Hepatocyte (in vitro differentiated cells): ENCODE data around the gene ITSN1. TPM values are rescaled to one million over a fixed set of nuclear protein-coding genes. Genes with fewer than 3 reads are reported as not detected.

Experiments used
- DNase-seq: peaks from one replicate; pipeline ENCODE4 v3.0.0-alpha.2; 2016; ENCODE audit warnings: low spot score
- H2AFZ ChIP-seq: fragments of 200-600 bp; sonication (generic); 2 replicates; pipeline ENCODE4 v1.6.0; 2016; ENCODE audit warnings: antibody characterized with exemption, mild to moderate bottlenecking
- H3K27ac ChIP-seq: fragments of 200-600 bp; sonication (generic); 2 replicates; pipeline ENCODE4 v1.5.1; 2016; ENCODE audit warnings: mild to moderate bottlenecking
- H3K27me3 ChIP-seq: fragments of 200-600 bp; sonication (generic); 2 replicates; pipeline ENCODE4 v1.6.1; 2016
- H3K36me3 ChIP-seq: fragments of 200-600 bp; sonication (generic); replicated peaks from 2 replicates; pipeline ENCODE4 v1.5.1; 2016; ENCODE audit warnings: low read depth; ENCODE audit not compliant: insufficient read depth
- H3K4me1 ChIP-seq: fragments of 200-600 bp; sonication (generic); 2 replicates; pipeline ENCODE4 v1.5.1; 2016; ENCODE audit warnings: mild to moderate bottlenecking, moderate library complexity; ENCODE audit not compliant: insufficient read depth
- H3K4me2 ChIP-seq: fragments of 200-600 bp; sonication (generic); 2 replicates; pipeline ENCODE4 v1.6.0; 2016
- H3K4me3 ChIP-seq: fragments of 200-600 bp; sonication (generic); 2 replicates; pipeline ENCODE4 v1.5.1; 2016; ENCODE audit warnings: mild to moderate bottlenecking
- H3K79me2 ChIP-seq: fragments of 200-600 bp; sonication (generic); 2 replicates; pipeline ENCODE4 v1.6.0; 2017; ENCODE audit warnings: mild to moderate bottlenecking
- H3K9me2 ChIP-seq: fragments of 200-600 bp; sonication (generic); replicated peaks from 2 replicates; pipeline ENCODE4 v1.6.0; 2017; ENCODE audit warnings: mild to moderate bottlenecking; ENCODE audit not compliant: insufficient read depth
- H3K9me3 ChIP-seq: fragments of 200-600 bp; sonication (generic); 2 replicates; pipeline ENCODE4 v1.5.1; 2016; ENCODE audit warnings: low read depth, mild to moderate bottlenecking
- H4K20me1 ChIP-seq: fragments of 200-600 bp; sonication (generic); 2 replicates; pipeline ENCODE4 v1.6.0; 2016; ENCODE audit warnings: mild to moderate bottlenecking; ENCODE audit not compliant: insufficient read depth, poor library complexity, severe bottlenecking
- CTCF ChIP-seq: fragments of 200-600 bp; sonication (generic); IDR thresholded peaks from 2 replicates; pipeline ENCODE4 v1.5.1; 2016; ENCODE audit warnings: antibody characterized with exemption, mild to moderate bottlenecking; ENCODE audit not compliant: poor library complexity
- EZH2 ChIP-seq: fragments of 200-600 bp; sonication (generic); IDR thresholded peaks from 2 replicates; pipeline ENCODE4 v1.6.1; 2016; ENCODE audit warnings: antibody characterized with exemption, mild to moderate bottlenecking, borderline replicate concordance
- EZH2phosphoT487 ChIP-seq: fragments of 200-600 bp; sonication (generic); IDR thresholded peaks from one replicate; pipeline ENCODE4 v1.6.1; 2018; ENCODE audit warnings: antibody characterized with exemption, mild to moderate bottlenecking, low read depth, moderate library complexity; ENCODE audit not compliant: unreplicated experiment, severe bottlenecking
- WGBS: methylation state at CpG from one replicate; pipeline ENCODE4 v1.1.6; 2016; ENCODE audit warnings: low lambda C conversion rate; ENCODE audit errors: missing lambda C conversion rate; 5-methylcytosine and 5-hydroxymethylcytosine counted together
- polyA plus RNA-seq: library from polyadenylated mRNA; unstranded; fragments of >200 nt; fragmentation: Nextera tagmentation; extraction: Ambion mirVana; gene quantifications from 2 replicates; pipeline ENCODE4 v1.2.1, GENCODE V29; 2016
- total RNA-seq: library from RNA; depleted of rRNA; stranded (reverse); fragments of >200 nt; gene quantifications from 2 replicates; pipeline ENCODE4 v1.2.3, GENCODE V29; 2014

Gene ITSN1
- total and polyA plus RNA-seq, 2 experiments from 2014 or later, result 43.6 to 46.0 TPM

GRCh38 chr21:33850985-33851384, 208.7 kb downstream of the ITSN1 start:
- no peak for TF ChIP-seq EZH2
- H4K20me1 ChIP-seq, result no peaks in the 10 kb centered on the region
- H3K4me2 ChIP-seq, result no peak overlapping the region
- no peak overlapping the region for H3K27ac ChIP-seq
- no peaks in the 10 kb centered on the region for H3K9me2 ChIP-seq
- no peaks in the 10 kb centered on the region for H3K9me3 ChIP-seq
- WGBS, result 94% methylated on average over 9 of the region's 9 CpGs
- DNase-seq, result no peak
- no peak overlapping the region for H2AFZ ChIP-seq
- H3K4me1 ChIP-seq, result no peaks in the 10 kb centered on the region
- no peaks in the 10 kb centered on the region for H3K79me2 ChIP-seq
- no peaks in the 10 kb centered on the region for H3K36me3 ChIP-seq
- no peak overlapping the region for H3K4me3 ChIP-seq
- H3K27me3 ChIP-seq, result no peaks in the 10 kb centered on the region

- Histone ChIP-seq H3K4me1 (no peaks in the 10 kb centered on the region), H3K9me2 (no peaks in the 10 kb centered on the region), H2AFZ (no peak overlapping the region), H3K4me3 (no peak overlapping the region), H3K36me3 (no peaks in the 10 kb centered on the region), H3K9me3 (no peaks in the 10 kb centered on the region), H3K27ac (no peak overlapping the region), H3K27me3 (no peaks in the 10 kb centered on the region), H4K20me1 (no peaks in the 10 kb centered on the region), H3K79me2 (no peaks in the 10 kb centered on the region), H3K4me2 (no peak overlapping the region)
- DNase-seq, result no peak
- WGBS, result 72% methylated on average over 6 of the region's 6 CpGs
- TF ChIP-seq CTCF (no peak), EZH2 (no peak), EZH2phosphoT487 (no peak)
Observed at GRCh38 chr21:33852485-33852884, 210.2 kb downstream of the ITSN1 start.

GRCh38 chr21:33854604-33855003, 212.3 kb downstream of the ITSN1 start:
- no peak overlapping the region for H3K4me2 ChIP-seq
- H4K20me1 ChIP-seq, result no peaks in the 10 kb centered on the region
- H3K4me1 ChIP-seq, result no peaks in the 10 kb centered on the region
- no peak for DNase-seq
- 57% methylated on average over 5 of the region's 5 CpGs for WGBS
- no peaks in the 10 kb centered on the region for H3K27me3 ChIP-seq
- TF ChIP-seq CTCF (no peak), EZH2 (no peak)
- no peaks in the 10 kb centered on the region for H3K36me3 ChIP-seq
- H3K9me2 ChIP-seq, result no peaks in the 10 kb centered on the region
- H3K79me2 ChIP-seq, result no peaks in the 10 kb centered on the region
- no peak overlapping the region for H2AFZ ChIP-seq
- H3K4me3 ChIP-seq, result no peak overlapping the region
- no peak overlapping the region for H3K27ac ChIP-seq
- H3K9me3 ChIP-seq, result no peaks in the 10 kb centered on the region

- H3K27me3 ChIP-seq, result no peaks in the 10 kb centered on the region
- 98% methylated on average over 6 of the region's 6 CpGs for WGBS
- no peaks in the 10 kb centered on the region for H3K9me3 ChIP-seq
- no peak for DNase-seq
- no peaks in the 10 kb centered on the region for H3K4me1 ChIP-seq
- no peak overlapping the region for H3K27ac ChIP-seq
- H4K20me1 ChIP-seq, result no peaks in the 10 kb centered on the region
- TF ChIP-seq EZH2 (no peak), CTCF (no peak), EZH2phosphoT487 (no peak)
- no peak overlapping the region for H2AFZ ChIP-seq
- no peak overlapping the region for H3K4me2 ChIP-seq
- no peak overlapping the region for H3K4me3 ChIP-seq
- H3K79me2 ChIP-seq, result no peaks in the 10 kb centered on the region
- no peaks in the 10 kb centered on the region for H3K36me3 ChIP-seq
- no peaks in the 10 kb centered on the region for H3K9me2 ChIP-seq
Observed at GRCh38 chr21:33855190-33855589, 212.9 kb downstream of the ITSN1 start.
